ELF-1 (cell line): ENCODE data around the gene NIPBL.
"Not testable (repeated sequence)": the region's sequence is repeated elsewhere in the genome, so short reads cannot be mapped to it uniquely, and the experiment has no call there.

Source experiments
- DNase-seq: peaks from one replicate; pipeline ENCODE4 v3.0.0-alpha.2; 2016; ENCODE audit warnings: low read depth, low spot score

Gene NIPBL

DNA sequence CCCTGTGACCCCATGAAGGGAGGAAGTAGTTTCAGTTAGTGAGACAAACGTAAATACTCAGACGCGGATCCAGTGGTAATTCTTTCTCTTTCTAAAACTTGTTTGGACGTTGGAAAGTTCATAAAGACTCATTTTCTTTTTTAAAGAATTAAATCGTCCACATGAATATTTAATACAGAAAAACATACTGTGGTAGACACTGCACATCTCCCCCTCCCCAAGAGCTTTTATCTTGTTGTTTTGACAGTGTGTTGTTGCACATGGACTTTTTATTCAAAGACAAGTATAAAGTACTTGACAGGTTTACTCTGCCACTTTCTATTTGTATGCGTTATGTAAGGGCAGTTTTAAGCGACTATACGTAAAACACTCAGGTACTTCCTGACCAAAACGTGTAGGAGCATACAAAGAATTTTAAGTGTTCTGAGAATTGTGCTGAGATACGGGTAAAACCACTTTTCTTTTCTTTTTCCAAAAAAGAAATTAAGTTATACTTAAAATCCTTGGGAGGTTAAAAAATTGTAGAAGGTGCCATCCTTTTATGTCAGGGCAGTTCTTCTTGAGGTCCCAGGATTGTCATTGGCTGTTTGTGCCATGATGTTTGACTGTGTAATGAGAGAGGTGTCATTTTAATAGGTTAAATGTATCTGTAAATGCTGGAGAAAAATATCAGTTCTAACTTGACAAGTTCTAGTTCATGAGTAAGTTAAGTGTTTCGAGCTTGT, 1.3 kb downstream of the NIPBL start:
- DNase-seq: peak; percentile 10

DNA sequence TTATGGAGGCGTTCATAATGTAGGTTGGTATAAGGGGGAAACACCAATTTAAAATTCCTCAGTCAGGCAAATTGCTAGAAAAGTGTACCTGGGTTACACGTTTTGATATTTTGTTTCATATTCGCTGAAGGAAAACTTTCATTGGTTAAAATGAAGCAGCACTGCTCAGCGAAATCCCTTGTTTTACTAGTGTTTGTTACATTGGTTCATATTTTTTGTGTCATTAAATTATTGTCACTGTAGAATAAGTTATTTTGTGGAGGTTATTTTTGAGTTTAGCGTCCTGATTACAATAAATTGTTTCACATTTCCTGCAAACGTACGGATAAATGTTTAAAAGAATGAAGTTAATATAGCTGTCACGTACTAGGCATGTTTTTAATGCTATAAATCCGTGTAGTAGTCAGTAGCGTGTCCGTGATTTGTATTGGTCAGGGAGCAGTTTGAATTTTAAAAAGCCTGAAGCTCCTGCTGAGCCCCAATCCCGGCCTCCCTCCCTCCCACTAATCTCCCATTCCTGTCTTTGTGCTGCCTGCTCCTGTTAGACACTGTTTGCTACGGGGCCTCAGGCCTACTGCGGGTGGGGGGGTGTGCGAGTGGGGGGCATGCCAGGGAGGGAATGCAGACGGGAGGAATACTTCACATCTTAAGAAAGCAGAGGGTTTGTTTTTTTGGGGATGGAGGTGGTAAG, 2.0 kb downstream of the NIPBL start:
- DNase-seq: peak; percentile 89

DNA sequence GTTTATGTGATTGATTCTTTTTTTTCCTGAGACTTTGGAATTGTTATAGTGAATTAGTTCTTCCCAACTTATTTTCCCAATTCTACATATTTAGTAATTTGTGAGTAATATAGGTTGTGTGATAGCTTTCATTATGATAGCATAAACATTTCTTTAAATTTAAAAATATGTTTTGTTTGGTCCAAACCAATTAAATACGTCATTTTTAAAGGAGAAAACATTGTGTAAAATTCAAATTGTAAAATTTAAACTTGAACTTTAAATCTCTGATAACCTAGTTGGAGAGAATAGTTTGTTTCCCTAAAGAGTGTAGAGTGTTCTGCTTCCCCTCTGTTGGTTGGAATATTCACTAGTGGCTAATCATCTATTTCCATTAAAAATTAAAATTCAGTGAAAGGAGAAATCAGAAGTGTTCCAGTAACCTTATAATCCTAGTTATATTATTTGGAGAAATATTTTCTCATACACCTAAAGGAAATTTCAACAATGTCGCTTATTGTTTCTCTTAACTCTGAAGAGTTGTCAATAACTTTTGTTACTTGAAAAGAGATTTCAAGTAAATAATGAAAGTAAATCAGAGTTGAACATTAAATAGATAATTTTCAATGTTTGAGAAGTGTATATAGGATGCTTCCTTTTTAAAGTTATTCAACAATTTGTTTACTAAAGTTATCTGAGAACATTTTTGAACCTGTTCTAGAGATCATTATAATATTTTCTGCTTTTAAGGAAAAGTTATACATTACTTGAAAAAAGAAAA, 2.9 kb downstream of the NIPBL start:
- DNase-seq: no peak

DNA sequence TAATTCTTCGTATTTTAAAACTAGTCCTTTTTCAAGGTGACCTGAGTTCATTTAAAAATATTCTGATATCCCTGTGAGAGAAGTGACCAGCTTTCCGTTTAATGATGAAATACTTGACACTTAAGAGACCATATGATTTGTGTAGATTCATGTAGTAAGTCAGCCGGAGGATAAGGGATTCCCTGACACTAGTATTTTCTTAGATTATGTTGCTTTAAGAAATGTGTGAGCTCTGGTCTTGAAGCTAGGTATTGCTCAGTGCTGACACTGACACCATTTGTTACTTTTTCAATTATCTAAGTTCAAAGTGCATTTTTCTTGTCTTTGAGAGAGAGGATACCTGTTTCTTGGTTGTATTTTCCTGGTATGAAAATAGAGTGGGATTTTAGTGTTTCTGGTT, 4.2 kb downstream of the NIPBL start:
- no peak for DNase-seq

DNA sequence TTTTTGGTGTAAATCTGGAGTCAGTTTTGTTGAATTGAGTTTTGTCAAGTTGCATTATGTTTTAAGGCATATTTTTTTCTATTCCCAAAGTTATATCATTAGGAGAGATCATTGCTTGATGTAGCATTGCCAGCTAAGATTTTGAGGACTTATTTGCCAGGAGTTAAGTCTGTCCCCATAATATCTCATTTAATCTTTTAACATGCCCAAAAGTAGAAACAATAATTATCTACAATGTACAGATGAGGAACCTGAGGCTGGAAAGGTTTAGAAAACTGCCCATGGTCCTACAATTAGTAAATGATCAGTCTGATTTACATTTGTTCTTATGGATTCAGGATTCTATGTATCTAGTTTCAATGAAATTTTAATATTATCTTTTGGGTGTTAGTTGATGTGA, 4.7 kb downstream of the NIPBL start:
- no peak for DNase-seq

DNA sequence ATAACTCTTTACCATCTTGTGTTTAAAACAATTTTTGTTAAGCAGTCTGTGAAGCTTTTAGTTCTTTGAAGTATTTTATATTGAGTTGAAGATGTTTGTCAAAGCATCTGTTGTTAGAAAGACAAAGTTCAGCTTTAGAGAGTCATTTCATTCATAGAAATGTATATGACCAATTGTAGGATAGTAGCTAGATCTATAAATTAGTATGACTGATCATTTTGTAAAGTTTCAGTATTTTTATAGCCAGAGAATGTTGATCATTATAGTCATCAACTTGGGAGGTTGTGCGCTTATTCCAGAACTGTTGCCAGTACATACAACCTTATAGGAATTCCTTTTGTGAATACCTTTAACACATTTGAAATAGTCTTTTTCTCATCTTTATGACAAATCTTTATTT, 5.2 kb downstream of the NIPBL start:
- DNase-seq: no peak

DNA sequence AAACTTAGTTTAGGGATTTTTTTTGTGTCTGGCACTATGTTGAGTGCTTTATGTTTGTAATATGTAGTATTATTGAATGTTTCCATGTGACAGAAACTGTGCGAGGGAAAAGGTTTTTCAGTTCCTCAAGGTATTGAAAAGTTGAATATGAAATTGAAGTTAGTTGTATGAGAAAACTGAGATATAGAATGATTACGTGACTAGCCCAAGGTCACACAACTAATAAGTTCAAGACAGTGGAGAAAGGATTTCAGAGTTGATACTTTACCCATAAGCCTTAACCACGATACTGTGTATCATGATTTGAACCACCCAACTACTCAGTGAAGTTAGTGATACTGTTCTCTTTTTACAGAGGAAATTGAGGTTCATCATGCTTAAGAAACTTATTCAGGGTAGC, 5.7 kb downstream of the NIPBL start:
- DNase-seq: no peak

DNA sequence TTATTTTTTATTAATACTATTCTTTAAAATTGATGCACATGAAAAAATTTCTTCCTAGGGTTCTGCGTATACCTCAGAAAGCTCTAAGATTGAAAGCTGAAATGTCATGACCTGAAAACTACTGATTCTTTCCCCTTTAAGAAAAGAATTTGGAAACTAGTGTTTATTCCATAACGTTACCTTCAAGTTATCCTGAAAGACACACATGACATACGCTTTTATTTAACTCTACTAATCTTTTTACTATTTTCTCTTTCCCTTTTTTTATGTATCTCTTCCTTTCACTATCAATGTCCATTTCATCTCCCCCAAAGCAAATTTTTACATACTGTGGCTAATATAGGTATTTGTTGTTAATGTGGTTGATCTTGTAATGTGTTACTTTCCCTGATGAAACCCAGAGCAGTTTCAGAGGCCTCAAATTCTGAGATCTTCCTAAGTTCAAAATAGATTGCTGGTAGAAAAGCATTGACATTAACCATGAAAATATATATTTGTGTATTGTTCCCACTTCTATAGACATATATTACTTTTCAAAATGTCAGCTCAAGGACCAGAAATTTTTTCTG, 7.4 kb downstream of the NIPBL start:
- no peak for DNase-seq

DNA sequence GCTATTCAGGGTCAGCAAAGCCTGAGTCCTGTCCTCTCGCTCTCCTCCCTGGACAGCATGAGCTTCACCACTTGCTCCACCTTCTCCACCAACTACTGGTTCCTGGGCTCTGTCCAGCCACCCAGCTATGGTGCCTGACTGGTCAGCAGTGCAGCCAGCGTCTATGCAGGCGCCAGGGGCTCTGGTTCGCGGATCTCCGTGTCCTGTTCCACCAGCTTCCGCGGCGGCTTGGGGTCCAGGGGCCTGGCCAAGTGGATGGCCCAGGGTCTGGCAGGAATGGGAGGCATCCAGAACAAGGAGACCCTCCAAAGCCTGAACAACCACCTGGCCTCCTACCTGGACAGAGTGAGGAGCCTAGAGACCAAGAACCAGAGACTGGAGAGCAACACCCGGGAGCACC, 8.6 kb downstream of the NIPBL start:
- no peak for DNase-seq

DNA sequence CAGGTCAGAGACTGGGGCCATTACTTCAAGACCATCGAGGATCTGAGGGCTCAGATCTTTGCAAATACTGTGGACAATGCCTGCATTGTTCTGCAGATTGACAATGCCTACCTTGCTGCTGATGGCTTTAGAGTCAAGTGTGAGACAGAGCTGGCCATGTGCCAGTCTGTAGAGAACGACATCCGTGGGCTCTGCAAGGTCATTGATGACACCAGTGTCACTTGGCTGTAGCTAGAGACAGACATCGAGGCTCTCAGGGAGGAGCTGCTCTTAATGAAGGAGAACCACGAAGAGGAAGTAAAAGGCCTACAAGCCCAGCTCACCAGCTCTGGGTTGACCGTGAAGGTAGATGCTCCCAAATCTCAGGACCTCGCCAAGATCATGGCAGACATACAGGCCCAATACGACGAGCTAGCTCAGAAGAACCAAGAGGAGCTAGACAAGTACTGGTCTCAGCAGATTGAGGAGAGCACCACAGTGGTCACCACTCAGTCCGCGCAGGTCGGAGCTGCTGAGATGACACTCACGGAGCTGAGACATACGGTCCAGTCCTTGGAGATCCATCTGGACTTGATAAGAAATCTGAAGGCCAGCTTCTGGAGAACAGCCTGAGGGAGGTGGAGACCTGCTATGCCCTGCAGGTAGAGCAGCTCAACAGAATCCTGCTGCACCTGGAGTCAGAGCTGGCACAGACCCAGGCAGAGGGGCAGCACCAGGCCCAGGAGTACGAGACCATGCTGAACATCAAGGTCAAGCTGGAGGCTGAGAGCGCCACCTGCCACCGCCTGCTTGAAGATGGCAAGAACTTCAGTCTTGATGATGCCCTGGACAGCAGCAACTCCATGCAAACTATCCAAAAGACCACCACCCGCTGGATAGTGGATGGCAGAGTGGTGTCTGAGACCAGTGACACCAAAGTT, 9.3 kb downstream of the NIPBL start:
- DNase-seq: no peak

DNA sequence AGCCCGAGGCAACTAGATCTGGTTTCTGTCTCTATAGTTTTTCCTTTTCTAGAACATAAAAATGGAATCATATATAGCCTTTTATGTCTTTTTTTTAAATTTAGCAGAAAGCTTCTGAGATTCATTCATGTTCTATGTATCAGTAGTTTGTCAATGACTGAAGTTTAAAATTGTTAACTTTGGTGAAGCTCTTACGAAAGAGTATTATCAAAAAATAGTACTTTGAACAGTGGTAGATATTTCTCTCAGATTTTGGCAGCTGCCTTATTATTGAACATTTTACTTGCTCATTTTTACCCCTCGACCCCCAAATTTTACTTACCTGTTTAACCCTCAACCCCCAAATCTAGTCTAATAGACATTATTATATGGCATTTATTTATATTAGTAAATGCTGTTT, 10.2 kb downstream of the NIPBL start:
- DNase-seq: no peak

DNA sequence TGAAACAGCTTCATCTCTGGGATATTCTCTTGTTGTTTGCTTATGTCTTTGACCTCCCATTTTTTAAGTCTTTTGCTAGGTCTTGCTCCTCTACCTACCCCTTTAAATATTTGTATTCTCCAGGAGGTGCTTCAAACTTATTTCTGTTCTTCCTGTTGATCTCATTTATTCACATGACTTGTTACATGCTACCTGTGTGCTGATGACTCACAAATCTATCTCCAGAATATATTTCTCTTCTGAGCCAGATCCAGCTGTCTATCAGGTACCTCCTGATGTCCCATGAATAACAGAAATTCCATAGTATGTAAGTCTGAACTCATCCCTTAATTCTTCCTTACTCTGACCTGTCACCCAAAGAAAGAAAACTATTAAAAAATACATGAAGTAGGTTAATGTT, 11.0 kb downstream of the NIPBL start:
- no peak for DNase-seq

DNA sequence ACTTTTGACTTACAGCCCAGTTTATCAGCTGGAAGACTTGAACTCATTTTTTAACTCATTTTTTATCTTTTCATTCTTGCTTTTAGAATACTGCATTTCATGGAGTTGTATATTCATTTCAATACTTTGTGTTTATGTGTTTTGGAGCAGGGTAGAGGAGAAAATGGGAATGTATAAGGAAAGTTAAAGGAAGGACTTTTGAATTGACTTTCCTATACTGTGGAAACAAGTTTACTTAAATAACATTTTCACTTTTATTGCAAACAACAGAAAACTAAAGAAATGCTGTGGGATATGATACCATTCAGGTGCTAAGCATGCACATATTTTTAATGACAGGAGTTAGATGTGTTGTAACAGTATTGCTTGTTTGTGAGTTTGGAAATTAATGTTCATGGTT, 11.7 kb downstream of the NIPBL start:
- no peak for DNase-seq

DNA sequence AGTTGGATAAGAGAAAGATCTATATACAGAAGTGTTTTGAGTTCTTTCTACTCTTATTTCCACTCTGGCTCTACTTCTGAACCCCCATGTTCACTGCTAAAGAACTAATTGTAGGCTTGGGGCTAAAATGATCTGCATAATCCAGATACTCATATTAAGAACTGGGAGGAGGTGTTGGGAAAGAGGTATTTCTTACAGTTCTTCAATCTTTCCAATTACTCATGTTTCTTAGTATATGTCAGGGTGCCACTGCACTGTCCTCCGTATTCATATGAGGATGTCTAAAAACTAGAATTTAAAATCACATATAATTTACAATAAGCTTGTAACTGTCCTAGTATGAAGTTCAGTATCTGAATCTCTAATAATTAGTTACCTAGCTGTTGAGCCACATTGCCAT, 12.7 kb downstream of the NIPBL start:
- DNase-seq: no peak

DNA sequence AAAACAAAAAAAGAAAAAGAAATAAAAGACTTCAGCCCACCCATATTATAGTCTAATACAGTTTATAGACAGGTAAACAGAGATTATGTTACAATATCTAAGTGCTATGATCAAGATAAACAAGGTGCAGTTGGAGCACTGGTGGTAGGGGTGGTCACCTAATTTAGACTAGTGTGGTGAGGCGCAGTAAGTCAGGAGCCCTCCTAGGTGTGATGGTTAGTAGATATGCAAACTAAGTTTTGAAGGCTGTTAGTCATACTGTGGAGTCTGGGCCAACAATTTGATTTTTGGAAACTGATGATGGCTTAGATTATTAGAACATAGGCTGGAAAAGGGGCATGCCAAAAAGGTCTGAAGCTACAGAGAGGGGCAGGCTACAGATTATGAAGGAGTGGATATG, 14.7 kb downstream of the NIPBL start:
- no peak for DNase-seq

DNA sequence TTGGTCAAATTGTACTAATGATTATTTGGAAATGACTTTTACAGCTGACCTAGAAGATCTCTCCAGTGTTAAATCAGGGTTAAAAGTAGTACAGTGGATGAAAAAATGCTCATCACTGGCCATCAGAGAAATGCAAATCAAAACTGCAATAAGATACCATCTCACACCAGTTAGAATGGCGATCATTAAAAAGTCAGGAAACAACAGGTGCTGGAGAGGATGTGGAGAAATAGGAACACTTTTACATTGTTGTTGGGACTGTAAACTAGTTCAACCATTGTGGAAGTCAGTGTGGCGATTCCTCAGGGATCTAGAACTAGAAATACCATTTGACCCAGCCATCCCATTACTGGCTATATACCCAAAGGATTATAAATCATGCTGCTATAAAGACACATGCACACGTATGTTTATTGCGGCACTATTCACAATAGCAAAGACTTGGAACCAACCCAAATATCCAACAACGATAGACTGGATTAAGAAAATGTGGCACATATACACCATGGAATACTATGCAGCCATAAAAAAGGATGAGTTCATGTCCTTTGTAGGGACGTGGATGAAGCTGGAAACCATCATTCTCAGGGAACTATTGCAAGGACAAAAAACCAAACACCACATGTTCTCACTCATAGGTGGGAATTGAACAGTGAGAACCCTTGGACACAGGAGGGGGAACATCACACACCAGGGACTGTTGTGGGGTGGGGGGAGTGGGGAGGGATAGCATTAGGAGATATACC, 15.7 kb downstream of the NIPBL start:
- not testable (repeated sequence) for DNase-seq

DNA sequence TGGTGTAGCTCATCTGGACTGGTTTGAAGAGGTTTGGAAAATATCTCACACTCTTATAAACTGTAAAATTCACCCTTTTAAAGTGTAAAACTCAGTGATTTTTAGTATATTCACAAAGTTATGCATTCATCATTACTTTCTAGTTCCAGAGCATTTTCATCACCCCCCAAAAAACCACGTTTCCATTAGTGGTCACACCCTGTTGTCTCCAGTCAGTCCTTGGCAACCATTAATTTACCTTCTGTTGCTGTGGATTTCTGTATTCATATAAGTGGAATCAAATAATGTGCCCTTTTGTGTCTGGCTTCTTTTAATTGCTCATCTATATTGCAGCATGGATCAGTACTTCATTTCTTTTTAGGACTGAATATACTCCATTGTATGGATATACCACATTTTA, 18.4 kb downstream of the NIPBL start:
- no peak for DNase-seq

DNA sequence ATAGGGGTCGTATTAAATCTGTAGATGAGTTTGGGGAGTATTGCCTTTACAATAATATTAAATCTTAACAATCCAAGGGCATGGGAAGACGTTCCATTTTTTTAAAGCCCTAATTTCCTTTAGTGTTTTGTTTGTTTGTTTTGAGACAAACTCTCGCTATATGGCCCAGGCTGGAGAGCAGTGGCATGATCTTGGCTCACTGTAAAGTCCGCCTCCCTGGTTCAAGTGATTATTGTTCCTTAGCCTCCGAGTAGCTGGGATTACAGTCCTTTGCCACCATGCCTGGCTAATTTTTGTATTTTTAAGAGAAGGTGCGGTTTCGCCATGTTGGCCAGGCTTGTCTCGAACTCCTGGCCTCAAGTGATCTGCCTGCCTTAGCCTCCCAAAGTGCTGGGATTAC, 19.9 kb downstream of the NIPBL start:
- no peak for DNase-seq

DNA sequence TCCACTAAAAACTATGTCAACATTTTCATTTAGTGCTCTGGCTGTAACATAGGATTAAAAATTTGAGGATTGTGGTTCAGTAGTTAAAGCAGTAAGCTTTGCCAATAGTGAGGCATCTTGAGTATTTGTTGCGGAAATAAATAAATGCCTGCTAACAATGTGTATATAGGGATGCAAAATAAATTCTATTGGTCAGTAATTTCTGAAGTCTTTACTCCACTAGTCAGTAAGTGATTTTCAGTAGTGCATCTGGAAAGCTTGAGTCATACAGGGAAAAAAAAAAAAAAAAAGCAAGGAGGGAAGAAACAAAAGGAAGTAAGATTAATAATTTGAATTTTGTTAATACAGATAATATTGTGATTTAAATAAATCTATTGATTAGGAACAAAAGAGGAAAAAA, 21.0 kb downstream of the NIPBL start:
- no peak for DNase-seq

DNA sequence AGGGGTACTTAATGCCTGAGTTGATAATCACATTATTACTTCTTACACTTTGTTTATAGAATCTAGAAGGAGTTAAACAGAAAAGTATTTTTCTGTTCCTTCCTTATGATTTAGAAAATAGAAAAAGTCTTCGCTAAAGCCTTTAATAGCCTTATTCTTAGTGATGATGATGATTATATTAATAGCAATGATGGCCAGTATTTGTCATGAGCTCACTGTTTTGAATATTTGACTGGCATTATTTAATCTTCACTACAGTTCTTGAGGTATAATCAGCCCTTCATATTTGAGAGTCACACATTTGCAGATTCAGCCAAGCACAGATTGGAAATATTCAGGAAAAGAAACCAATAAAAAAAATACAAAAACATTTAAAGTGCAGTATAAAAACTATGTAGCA, 23.3 kb downstream of the NIPBL start:
- DNase-seq: no peak

DNA sequence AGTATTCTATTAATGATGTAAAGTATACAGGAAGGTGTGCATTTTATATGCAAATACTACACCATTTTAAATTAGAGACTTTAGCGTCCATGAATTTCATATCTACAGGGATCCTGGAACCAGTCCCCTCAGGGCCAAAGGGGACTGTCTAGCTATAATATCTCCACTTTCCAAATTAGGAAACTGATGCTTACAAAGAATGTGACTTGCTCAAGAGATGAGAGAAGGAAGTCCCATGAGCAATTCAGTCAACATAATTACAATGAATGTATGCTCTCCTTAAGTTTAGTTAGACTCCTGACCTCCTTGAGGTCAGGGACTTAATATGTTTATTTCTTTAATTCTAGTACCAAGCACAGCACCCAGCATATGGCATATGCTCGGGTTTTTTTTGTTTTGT, 23.7 kb downstream of the NIPBL start:
- DNase-seq: no peak
